HepG2 (cell line): Measurements from ENCODE around the gene ROMO1. TPM values are rescaled to one million over a fixed set of nuclear protein-coding genes. Genes with fewer than 3 reads are reported as not detected.
A peak's percentile ranks its signal among the peaks of the same experiment; 100 is the strongest.

ENCODE experiments used
- HOXA7 ChIP-seq: sonication (generic); formaldehyde crosslinking; IDR thresholded peaks from 2 replicates; pipeline ENCODE4 v1.8.1; 2022; ENCODE audit warnings: mild to moderate bottlenecking, missing genetic modification reagents, moderate library complexity
- KMT2B ChIP-seq: IDR thresholded peaks from 2 replicates; pipeline ENCODE4 v1.6.1; 2016; ENCODE audit warnings: missing genetic modification reagents, missing compliant biosample characterization
- RAD51 ChIP-seq: fragments of 450-650 bp; IDR thresholded peaks from 2 replicates; pipeline ENCODE4 v1.6.1; 2016; ENCODE audit warnings: borderline replicate concordance
- SKI ChIP-seq: fragments of 450-650 bp; IDR thresholded peaks from one replicate; pipeline ENCODE4 v1.6.1; 2018; ENCODE audit warnings: mild to moderate bottlenecking; ENCODE audit not compliant: partially characterized antibody
- SP2 ChIP-seq: sonication (generic); formaldehyde crosslinking; IDR thresholded peaks from 2 replicates; pipeline ENCODE4 v1.5.1; 2020; ENCODE audit warnings: mild to moderate bottlenecking, missing genetic modification reagents
- TBX3 ChIP-seq: fragments of 450-650 bp; IDR thresholded peaks from 2 replicates; pipeline ENCODE4 v1.6.1; 2017; ENCODE audit warnings: antibody characterized with exemption, mild to moderate bottlenecking, inconsistent platforms, borderline replicate concordance
- ZC3H13 ChIP-seq: sonication (generic); formaldehyde crosslinking; IDR thresholded peaks from 2 replicates; pipeline ENCODE4 v1.8.1; 2023; ENCODE audit warnings: mild to moderate bottlenecking, missing genetic modification reagents, moderate library complexity
- ZFP62 ChIP-seq: sonication (generic); formaldehyde crosslinking; IDR thresholded peaks from 2 replicates; pipeline ENCODE4 v1.4.0; 2020; ENCODE audit warnings: missing genetic modification reagents
- ZNF264 ChIP-seq: sonication (generic); formaldehyde crosslinking; IDR thresholded peaks from 2 replicates; pipeline ENCODE4 v1.4.0; 2020; ENCODE audit warnings: missing genetic modification reagents
- ZNF441 ChIP-seq: sonication (generic); formaldehyde crosslinking; IDR thresholded peaks from 2 replicates; pipeline ENCODE4 v1.7.0; 2021; ENCODE audit warnings: missing genetic modification reagents, borderline replicate concordance
- ZNF546 ChIP-seq: sonication (generic); formaldehyde crosslinking; conservative IDR thresholded peaks from 2 replicates; pipeline ENCODE4 v1.8.1; 2023; ENCODE audit warnings: mild to moderate bottlenecking, missing genetic modification reagents
- polyA plus RNA-seq, 8 experiments: library from polyadenylated mRNA; depleted of rRNA in 3 of 8; stranded (reverse) in 7 of 8; unstranded in 1 of 8; fragments of >200 nt; fragmentation: Illumina TruSeq in 4 of 8; extraction: Trizol in 4 of 8; gene quantifications; 2 replicates each; pipeline versions ENCODE4 v1.2.1 to v1.2.3, GENCODE V29; 2011 to 2016; ENCODE audit warnings: low read depth in 4 of 8, missing spikeins in 1 of 8, mixed read lengths in 1 of 8; ENCODE audit not compliant: insufficient read depth in 1 of 8
- total RNA-seq, 5 experiments: library from RNA; depleted of rRNA; stranded (reverse); fragments of >200 nt; fragmentation: Illumina TruSeq; extraction: Trizol; gene quantifications; 2 replicates each; pipeline ENCODE4 v1.2.3, GENCODE V29; 2016; ENCODE audit warnings: low read depth in 1 of 5
- TF ChIP-seq, protein P1 (sequence below): sonication (generic); formaldehyde crosslinking; IDR thresholded peaks from 2 replicates; pipeline ENCODE4 v1.9.0; 2021; ENCODE audit warnings: missing genetic modification reagents, mild to moderate bottlenecking, borderline replicate concordance
- TF ChIP-seq, protein P2 (sequence below): fragments of 450-650 bp; IDR thresholded peaks from 2 replicates; pipeline ENCODE4 v1.6.1; 2017
- TF ChIP-seq, protein P3 (sequence below): sonication (generic); formaldehyde crosslinking; conservative IDR thresholded peaks from 2 replicates; pipeline ENCODE4 v1.8.0; 2022; ENCODE audit warnings: mild to moderate bottlenecking, moderate library complexity, missing genetic modification reagents
- TF ChIP-seq, protein P4 (sequence below): sonication (generic); formaldehyde crosslinking; IDR thresholded peaks from 2 replicates; pipeline ENCODE4 v1.5.1; 2020; ENCODE audit warnings: mild to moderate bottlenecking, missing genetic modification reagents
- TF ChIP-seq, protein P5 (sequence below): IDR thresholded peaks from 2 replicates; pipeline ENCODE4 v1.6.1; 2012; ENCODE audit warnings: low read length, improper control_type of control experiment
- TF ChIP-seq, protein P6 (sequence below): sonication (generic); formaldehyde crosslinking; IDR thresholded peaks from 2 replicates; pipeline ENCODE4 v1.8.1; 2023; ENCODE audit warnings: mild to moderate bottlenecking, missing genetic modification reagents, borderline replicate concordance

The ROMO1 gene
- total and polyA plus RNA-seq, 2 of the 13 experiments (the other 11 are each of a cell fraction or from before 2014, with no cell fraction given) = 636 to 755 TPM

DNA sequence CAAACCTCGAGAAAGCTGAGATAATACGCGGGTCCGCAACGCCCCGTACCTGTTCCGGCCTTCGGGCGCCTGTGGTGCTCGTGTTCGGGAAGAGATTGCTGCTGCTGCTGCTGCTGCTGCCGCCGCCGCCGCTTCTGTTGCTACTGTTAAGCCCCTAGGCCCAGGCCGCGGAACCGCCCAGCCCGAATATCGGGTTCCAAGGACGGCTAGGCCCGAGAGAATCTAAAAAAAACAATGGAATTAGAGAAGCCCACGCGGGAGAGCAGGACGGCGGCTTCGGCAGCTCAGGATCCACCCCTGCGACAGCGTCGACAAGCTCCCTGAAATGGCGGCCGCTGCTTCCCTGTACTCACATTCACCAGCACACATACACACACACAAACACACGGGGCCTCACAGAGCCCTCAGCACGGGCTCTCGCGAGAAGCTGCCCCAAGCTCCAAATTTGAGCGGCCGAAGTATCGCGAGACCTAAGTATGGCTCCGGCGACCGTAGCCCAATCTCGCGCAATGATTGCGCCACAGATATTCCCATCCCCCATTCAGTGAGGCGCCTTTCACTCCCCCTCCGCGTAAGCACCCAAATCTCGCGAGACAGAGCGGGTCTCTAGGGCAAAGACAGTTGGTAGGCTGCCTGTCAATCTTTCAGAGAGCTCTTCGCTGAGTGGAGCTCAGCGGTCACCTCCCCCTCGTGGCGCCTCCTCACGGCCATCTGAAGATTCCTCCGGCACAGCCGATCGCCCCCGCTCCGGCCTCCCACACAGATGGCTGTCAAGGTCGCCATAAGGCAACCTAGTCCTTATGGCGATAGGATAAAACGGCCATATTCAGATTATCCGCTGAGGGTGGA lies 42.9 kb downstream of the ROMO1 start, which contains the start of gene RBM39 (continued):
- TF ChIP-seq, protein P1, sequence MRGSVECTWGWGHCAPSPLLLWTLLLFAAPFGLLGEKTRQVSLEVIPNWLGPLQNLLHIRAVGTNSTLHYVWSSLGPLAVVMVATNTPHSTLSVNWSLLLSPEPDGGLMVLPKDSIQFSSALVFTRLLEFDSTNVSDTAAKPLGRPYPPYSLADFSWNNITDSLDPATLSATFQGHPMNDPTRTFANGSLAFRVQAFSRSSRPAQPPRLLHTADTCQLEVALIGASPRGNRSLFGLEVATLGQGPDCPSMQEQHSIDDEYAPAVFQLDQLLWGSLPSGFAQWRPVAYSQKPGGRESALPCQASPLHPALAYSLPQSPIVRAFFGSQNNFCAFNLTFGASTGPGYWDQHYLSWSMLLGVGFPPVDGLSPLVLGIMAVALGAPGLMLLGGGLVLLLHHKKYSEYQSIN (CRISPR knock-in tag) = peak; percentile 92; the same call in 1 of the 2 replicates
- TF ChIP-seq ZNF441 (CRISPR knock-in tag) (peak; percentile 92), TBX3 (peak; percentile 87; the same call in 1 of the 2 replicates), KMT2B (CRISPR knock-in tag) (peak; percentile 96), HOXA7 (peak; percentile 38; the same call in 1 of the 2 replicates), ZFP62 (CRISPR knock-in tag) (peak; percentile 17; the same call in 1 of the 2 replicates), RAD51 (no peak), ZNF546 (CRISPR knock-in tag) (peak; percentile 99; the same call in 1 of the 2 replicates), SKI (peak; percentile 59), ZC3H13 (CRISPR knock-in tag) (peak; percentile 95), SP2 (CRISPR knock-in tag) (peak; percentile 100), ZNF264 (CRISPR knock-in tag) (peak; percentile 99)
- TF ChIP-seq, protein P2, sequence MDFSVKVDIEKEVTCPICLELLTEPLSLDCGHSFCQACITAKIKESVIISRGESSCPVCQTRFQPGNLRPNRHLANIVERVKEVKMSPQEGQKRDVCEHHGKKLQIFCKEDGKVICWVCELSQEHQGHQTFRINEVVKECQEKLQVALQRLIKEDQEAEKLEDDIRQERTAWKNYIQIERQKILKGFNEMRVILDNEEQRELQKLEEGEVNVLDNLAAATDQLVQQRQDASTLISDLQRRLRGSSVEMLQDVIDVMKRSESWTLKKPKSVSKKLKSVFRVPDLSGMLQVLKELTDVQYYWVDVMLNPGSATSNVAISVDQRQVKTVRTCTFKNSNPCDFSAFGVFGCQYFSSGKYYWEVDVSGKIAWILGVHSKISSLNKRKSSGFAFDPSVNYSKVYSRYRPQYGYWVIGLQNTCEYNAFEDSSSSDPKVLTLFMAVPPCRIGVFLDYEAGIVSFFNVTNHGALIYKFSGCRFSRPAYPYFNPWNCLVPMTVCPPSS = no peak
- TF ChIP-seq, protein P3, sequence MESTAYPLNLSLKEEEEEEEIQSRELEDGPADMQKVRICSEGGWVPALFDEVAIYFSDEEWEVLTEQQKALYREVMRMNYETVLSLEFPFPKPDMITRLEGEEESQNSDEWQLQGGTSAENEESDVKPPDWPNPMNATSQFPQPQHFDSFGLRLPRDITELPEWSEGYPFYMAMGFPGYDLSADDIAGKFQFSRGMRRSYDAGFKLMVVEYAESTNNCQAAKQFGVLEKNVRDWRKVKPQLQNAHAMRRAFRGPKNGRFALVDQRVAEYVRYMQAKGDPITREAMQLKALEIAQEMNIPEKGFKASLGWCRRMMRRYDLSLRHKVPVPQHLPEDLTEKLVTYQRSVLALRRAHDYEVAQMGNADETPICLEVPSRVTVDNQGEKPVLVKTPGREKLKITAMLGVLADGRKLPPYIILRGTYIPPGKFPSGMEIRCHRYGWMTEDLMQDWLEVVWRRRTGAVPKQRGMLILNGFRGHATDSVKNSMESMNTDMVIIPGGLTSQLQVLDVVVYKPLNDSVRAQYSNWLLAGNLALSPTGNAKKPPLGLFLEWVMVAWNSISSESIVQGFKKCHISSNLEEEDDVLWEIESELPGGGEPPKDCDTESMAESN (CRISPR knock-in tag) = peak; percentile 96
- TF ChIP-seq, protein P4, sequence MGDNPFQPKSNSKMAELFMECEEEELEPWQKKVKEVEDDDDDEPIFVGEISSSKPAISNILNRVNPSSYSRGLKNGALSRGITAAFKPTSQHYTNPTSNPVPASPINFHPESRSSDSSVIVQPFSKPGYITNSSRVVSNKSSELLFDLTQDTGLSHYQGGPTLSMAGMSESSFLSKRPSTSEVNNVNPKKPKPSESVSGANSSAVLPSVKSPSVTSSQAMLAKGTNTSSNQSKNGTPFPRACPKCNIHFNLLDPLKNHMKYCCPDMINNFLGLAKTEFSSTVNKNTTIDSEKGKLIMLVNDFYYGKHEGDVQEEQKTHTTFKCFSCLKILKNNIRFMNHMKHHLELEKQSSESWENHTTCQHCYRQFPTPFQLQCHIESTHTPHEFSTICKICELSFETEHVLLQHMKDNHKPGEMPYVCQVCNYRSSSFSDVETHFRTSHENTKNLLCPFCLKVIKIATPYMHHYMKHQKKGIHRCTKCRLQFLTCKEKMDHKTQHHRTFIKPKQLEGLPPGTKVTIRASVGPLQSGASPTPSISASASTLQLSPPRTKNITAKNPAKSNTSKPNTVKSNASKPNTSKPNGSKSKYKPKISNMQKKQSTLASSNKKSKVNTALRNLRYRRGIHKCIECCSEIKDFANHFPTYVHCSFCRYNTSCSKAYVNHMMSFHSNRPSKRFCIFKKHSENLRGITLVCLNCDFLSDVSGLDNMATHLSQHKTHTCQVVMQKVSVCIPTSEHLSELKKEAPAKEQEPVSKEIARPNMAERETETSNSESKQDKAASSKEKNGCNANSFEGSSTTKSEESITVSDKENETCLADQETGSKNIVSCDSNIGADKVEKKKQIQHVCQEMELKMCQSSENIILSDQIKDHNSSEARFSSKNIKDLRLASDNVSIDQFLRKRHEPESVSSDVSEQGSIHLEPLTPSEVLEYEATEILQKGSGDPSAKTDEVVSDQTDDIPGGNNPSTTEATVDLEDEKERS (CRISPR knock-in tag) = peak; percentile 99
- TF ChIP-seq, protein P5, sequence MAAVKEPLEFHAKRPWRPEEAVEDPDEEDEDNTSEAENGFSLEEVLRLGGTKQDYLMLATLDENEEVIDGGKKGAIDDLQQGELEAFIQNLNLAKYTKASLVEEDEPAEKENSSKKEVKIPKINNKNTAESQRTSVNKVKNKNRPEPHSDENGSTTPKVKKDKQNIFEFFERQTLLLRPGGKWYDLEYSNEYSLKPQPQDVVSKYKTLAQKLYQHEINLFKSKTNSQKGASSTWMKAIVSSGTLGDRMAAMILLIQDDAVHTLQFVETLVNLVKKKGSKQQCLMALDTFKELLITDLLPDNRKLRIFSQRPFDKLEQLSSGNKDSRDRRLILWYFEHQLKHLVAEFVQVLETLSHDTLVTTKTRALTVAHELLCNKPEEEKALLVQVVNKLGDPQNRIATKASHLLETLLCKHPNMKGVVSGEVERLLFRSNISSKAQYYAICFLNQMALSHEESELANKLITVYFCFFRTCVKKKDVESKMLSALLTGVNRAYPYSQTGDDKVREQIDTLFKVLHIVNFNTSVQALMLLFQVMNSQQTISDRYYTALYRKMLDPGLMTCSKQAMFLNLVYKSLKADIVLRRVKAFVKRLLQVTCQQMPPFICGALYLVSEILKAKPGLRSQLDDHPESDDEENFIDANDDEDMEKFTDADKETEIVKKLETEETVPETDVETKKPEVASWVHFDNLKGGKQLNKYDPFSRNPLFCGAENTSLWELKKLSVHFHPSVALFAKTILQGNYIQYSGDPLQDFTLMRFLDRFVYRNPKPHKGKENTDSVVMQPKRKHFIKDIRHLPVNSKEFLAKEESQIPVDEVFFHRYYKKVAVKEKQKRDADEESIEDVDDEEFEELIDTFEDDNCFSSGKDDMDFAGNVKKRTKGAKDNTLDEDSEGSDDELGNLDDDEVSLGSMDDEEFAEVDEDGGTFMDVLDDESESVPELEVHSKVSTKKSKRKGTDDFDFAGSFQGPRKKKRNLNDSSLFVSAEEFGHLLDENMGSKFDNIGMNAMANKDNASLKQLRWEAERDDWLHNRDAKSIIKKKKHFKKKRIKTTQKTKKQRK = no peak
- TF ChIP-seq, protein P6, sequence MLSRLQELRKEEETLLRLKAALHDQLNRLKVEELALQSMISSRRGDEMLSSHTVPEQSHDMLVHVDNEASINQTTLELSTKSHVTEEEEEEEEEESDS (CRISPR knock-in tag) = peak; percentile 87; the same call in 1 of the 2 replicates
